OCI-M2 (cell line): ENCODE results near the gene ATP5F1C.
"Not testable (repeated sequence)": the region's sequence is repeated elsewhere in the genome, so short reads cannot be mapped to it uniquely, and the experiment has no call there.

Experiments
- DNase-seq: peaks from one replicate; lab custom pipeline; 2025; ENCODE audit not compliant: unreplicated experiment; lab: John Stamatoyannopoulos, UW

Gene ATP5F1C

GRCh38 chr10:7792541-7792940 lies 4.6 kb downstream of the ATP5F1C start:
- DNase-seq, result no peak

DNA sequence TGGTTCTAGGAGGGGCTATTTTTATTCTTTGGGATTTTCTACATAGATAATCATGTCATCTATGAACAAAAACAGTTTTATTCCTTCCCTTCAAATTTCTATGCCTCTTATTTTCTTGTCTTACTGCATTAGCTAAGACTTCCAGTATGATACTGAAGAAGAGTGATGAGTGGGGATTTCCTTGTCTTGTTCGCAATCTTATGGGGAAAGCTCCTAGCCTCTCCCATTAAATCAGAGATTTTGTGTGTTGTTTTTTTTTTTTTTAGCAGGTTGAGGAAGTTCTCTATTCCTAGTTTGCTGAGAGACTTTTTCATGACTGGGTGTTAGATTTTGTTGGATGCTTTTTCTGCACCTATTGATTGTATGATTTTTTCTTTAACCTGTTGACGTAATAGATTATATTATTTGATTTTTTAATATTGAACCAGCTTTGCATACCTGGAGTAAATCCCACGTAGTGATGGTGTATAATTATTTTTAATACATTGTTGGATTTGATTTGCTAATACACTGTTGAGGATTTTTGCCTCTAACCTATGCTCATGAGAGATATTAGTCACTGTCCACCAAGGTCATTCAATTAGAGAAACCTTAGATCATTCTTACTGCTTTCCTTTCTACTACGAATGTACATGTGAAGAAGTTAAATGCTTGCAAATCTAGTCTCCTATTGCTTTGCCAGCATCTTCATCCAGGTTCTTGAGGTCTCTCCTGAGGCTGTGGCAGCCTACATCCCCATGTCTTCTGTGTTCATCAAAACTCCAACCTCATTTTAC lies 6.5 kb downstream of the ATP5F1C start:
- DNase-seq, result no peak

DNA sequence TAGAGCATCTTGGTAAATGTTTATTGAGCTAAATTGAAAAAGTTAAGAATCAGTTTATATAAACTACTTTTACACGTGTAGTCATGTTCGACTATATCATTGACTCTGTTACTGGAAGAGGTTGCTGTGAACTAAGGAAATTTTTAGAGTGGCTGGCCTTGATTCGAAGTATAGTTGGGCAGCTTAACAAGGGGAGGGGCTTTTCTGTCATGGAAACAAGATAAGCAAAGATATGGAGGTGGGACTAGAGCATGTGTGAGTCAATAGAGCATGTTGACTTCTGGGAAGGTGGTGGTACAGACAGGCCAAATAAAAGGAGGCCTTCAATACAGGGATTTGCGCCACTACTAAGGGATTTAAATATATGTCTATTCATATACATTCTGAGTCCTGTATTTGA lies 7.6 kb downstream of the ATP5F1C start:
- DNase-seq, result no peak

DNA sequence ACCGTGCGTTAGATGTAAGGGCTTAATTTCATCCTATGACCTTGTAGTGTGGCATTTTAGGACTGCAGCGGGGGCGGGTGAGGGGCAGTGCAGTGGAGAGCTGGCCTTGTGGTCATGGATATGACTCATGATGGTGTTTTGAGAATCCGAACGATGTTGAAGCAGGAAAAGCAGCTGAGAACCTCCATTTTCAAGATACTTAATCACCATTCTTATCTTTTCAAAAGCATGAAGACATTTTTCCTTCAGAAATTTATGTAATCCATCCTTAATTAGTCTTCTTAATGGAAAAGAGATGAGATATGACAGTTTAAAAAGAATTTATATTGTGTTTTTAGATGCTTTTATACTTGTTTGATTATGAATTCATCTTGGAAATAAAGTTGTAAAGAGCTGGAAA lies 9.6 kb downstream of the ATP5F1C start:
- no peak for DNase-seq

GRCh38 chr10:7802606-7803005 lies 14.6 kb downstream of the ATP5F1C start:
- DNase-seq, result no peak

- no peak for DNase-seq
Observed at GRCh38 chr10:7804216-7804615, 16.2 kb downstream of the ATP5F1C start.

DNA sequence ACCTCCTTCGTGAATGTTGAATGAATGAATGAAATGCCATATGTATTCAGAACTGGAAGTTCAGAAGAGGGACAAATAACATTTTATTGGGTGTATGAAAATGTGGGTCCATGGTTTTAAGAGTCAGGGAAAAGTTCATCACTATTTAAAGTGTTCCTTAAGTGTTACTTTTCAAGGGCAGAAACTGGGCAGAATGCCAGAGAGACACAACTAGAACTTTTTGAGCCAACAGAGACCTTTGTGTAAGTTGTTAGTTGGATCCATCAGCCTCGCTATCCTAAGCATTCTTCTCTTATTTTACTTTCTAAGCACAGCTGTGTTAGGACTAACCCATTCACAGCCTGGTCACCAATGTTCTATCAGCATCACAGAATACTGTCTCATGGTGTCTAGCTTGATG lies 16.8 kb downstream of the ATP5F1C start:
- no peak for DNase-seq

GRCh38 chr10:7808686-7809267 lies 20.8 kb downstream of the ATP5F1C start:
- DNase-seq, result no peak

GRCh38 chr10:7810443-7810842 lies 22.5 kb downstream of the ATP5F1C start:
- no peak for DNase-seq

- no peak for DNase-seq
Observed at GRCh38 chr10:7811000-7811399, 23.0 kb downstream of the ATP5F1C start.

- DNase-seq, result not testable (repeated sequence)
Observed at GRCh38 chr10:7811743-7812142, 23.8 kb downstream of the ATP5F1C start.

DNA sequence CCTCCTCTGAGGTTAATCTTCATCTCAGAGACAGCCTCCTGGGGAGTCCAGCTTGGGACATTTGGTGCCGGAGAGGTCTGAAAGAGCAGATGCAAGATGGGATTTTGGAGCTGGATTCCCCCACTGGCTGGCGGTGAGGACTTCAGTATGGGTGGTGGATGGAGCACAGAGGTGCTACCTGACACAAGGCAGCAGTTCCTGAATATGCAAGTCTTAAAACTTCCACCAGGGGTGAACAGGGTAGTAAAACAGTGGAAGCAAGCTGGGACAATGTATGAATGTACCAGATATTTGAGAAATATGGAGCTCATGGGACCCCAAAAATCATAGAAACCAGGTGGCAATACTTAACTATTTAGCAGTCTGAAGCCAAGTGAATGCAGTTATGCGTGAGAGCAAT lies 25.5 kb downstream of the ATP5F1C start:
- DNase-seq, result no peak

- DNase-seq, result no peak
Observed at GRCh38 chr10:7817576-7817975, 29.6 kb downstream of the ATP5F1C start.

GRCh38 chr10:7817984-7818294 lies 30.0 kb downstream of the ATP5F1C start:
- no peak for DNase-seq

DNA sequence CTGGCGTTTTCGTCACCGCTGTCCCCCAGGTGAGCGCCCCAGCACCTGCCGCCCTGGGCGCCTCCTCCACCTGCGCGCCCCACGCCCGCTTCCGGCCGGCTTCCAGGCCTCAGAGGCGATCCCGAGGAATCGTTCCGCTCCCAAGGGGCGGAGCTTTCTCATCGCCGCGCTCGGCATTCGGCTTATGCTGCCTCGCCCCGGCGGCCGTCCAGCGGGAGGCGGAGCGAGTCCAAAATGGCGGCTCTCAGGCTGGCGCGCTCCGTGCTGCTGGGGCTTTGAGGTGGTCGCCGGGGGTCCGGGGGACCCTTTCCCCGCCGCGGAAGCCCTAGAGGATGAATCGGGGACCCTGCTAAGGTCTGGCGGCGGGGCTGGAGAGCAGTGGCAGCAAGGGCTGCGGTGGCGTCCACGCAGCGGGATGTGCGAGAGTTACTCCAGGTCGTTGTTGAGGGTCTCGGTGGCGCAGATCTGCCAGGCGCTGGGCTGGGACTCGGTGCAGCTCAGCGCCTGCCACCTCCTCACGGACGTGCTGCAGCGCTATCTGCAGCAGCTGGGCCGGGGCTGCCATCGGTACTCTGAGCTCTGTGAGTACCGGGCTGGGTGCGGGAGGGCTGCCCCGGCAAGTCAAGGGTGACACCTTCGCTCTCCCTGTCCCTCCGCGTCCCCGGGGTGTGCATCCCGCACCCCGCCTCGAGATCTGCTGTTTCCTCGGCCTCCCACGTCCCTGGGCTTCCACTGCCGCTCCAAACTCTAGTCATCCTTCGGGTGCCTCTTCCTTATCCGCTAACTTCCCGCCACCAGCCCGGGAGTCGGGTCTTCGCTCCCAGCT lies 30.5 kb downstream of the ATP5F1C start, which contains the start of gene TAF3:
Gene TAF3, plus strand, starts transcription at position 211 of the 826 bp plus-strand sequence. Its CDS starts 205 bp downstream, at position 416.
- peak; percentile 62 for DNase-seq

- DNase-seq, result no peak
Observed at GRCh38 chr10:7819121-7819460, 31.1 kb downstream of the ATP5F1C start.

GRCh38 chr10:7824251-7824650 lies 36.3 kb downstream of the ATP5F1C start:
- no peak for DNase-seq

GRCh38 chr10:7826971-7827370 lies 39.0 kb downstream of the ATP5F1C start:
- DNase-seq, result no peak

GRCh38 chr10:7829289-7829834 lies 41.4 kb downstream of the ATP5F1C start:
- DNase-seq, result no peak

- DNase-seq, result no peak
Observed at GRCh38 chr10:7832060-7832459, 44.1 kb downstream of the ATP5F1C start.

DNA sequence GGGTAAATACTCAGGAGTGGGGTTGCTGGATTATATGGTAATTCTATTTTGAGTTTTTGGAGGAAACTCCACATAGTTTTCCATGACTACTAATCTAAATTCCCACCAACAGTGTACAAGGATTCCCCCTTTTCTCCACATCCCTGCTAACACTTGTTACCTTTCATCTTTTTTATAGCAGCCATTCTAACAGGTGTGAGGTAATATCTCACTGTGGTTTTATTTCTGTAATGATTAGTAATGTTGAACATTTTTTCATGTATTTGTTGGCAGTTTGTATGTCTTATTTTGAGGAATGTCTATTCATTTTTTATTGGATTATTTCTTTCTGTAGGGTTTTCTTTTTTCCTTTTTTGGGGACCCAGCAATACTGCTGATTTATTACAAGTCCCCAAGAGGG lies 45.2 kb downstream of the ATP5F1C start:
- DNase-seq, result no peak

GRCh38 chr10:7834262-7834661 lies 46.3 kb downstream of the ATP5F1C start:
- no peak for DNase-seq
